ENCODE results near the gene KCNA2. TPM values are rescaled to one million over a fixed set of nuclear protein-coding genes. Genes with fewer than 3 reads are reported as not detected.

The KCNA2 gene
- total and polyA plus RNA-seq, 4 donors: 0.02 to 0.68 (median 0.15) TPM

GRCh38 chr1:110615548-110616130 lies 9.5 kb upstream of the KCNA2 start:
- ATAC-seq (ENCODE audit: insufficient read depth, low FRiP score) (no peak), DNase-seq (peak; percentile 72 to 75 (median 74))
- H3K9ac ChIP-seq (ENCODE audit: insufficient read depth in 1 of 2, low read length in 2 of 2): no peak overlapping the region
- no peak overlapping the region for H3K4me3 ChIP-seq
- peaks cover 0 to 2% (median 0%) of the 10 kb centered on the region in 5 donors for H3K4me1 ChIP-seq (ENCODE audit: control insufficient read depth in 5 of 5, insufficient read depth in 5 of 5, low read length in 5 of 5)
- peaks cover 0 to 46% (median 19%) of the 10 kb centered on the region in 3 donors for H3K27me3 ChIP-seq (ENCODE audit: control insufficient read depth in 3 of 3, insufficient read depth in 3 of 3, low read length in 2 of 3)
- TF ChIP-seq CTCF (IDR thresholded peaks at IDR 0.05; ENCODE audit: control extremely low read depth, extremely low read depth): peak; percentile 47
- H3K27ac ChIP-seq (ENCODE audit: low read depth in 1 of 2, low read length in 1 of 2): no peak overlapping the region
- 22 to 26% methylated on average over 9 of the region's 9 CpGs for WGBS, 2 donors
- no peaks in the 10 kb centered on the region for H3K9me3 ChIP-seq (ENCODE audit: control insufficient read depth in 4 of 4, insufficient read depth in 3 of 4, low read length in 3 of 4)
- no peaks in the 10 kb centered on the region for H3K36me3 ChIP-seq (ENCODE audit: control insufficient read depth in 4 of 4, insufficient read depth in 4 of 4, low read length in 4 of 4)

- no peaks in the 10 kb centered on the region for H3K36me3 ChIP-seq (ENCODE audit: control insufficient read depth in 4 of 4, insufficient read depth in 4 of 4, low read length in 4 of 4)
- H3K27me3 ChIP-seq (ENCODE audit: control insufficient read depth in 3 of 3, insufficient read depth in 3 of 3, low read length in 2 of 3): peaks cover 0 to 72% (median 38%) of the 10 kb centered on the region in 3 donors
- ATAC-seq (ENCODE audit: insufficient read depth, low FRiP score) (no peak), DNase-seq (peak in 1 of 3 donors; percentile 16)
- TF ChIP-seq CTCF (IDR thresholded peaks at IDR 0.05; ENCODE audit: control extremely low read depth, extremely low read depth): no peak
- H3K4me1 ChIP-seq (ENCODE audit: control insufficient read depth in 5 of 5, insufficient read depth in 5 of 5, low read length in 5 of 5): peaks cover 0 to 7% (median 0%) of the 10 kb centered on the region in 5 donors
- no peaks in the 10 kb centered on the region for H3K9me3 ChIP-seq (ENCODE audit: control insufficient read depth in 4 of 4, insufficient read depth in 3 of 4, low read length in 3 of 4)
- no peak overlapping the region for H3K4me3 ChIP-seq
- no peak overlapping the region for H3K27ac ChIP-seq (ENCODE audit: low read depth in 1 of 2, low read length in 1 of 2)
- 51 to 62% methylated on average over 10 of the region's 10 CpGs for WGBS, 2 donors
- H3K9ac ChIP-seq (ENCODE audit: insufficient read depth in 1 of 2, low read length in 2 of 2): no peak overlapping the region
These were observed 6.0 kb upstream of the KCNA2 start for GRCh38 chr1:110612060-110612745.

GRCh38 chr1:110610696-110611286 lies 4.6 kb upstream of the KCNA2 start:
- WGBS, 2 donors: 82 to 83% methylated on average over 4 of the region's 4 CpGs
- Histone ChIP-seq H3K27me3 (ENCODE audit: control insufficient read depth in 3 of 3, insufficient read depth in 3 of 3, low read length in 2 of 3) (peaks cover 0 to 76% (median 46%) of the 10 kb centered on the region in 3 donors), H3K9me3 (ENCODE audit: control insufficient read depth in 4 of 4, insufficient read depth in 3 of 4, low read length in 3 of 4) (no peaks in the 10 kb centered on the region), H3K9ac (ENCODE audit: insufficient read depth in 1 of 2, low read length in 2 of 2) (no peak overlapping the region), H3K27ac (ENCODE audit: low read depth in 1 of 2, low read length in 1 of 2) (no peak overlapping the region), H3K36me3 (ENCODE audit: control insufficient read depth in 4 of 4, insufficient read depth in 4 of 4, low read length in 4 of 4) (no peaks in the 10 kb centered on the region), H3K4me3 (no peak overlapping the region), H3K4me1 (ENCODE audit: control insufficient read depth in 5 of 5, insufficient read depth in 5 of 5, low read length in 5 of 5) (peaks cover 0 to 13% (median 3%) of the 10 kb centered on the region in 5 donors)
- no peak for DNase-seq
- ATAC-seq (ENCODE audit: insufficient read depth, low FRiP score): no peak
- TF ChIP-seq CTCF (IDR thresholded peaks at IDR 0.05; ENCODE audit: control extremely low read depth, extremely low read depth): no peak
